Spleen (tissue), 11 donors: ENCODE results near the gene RFC4. TPM values are rescaled to one million over a fixed set of nuclear protein-coding genes. Genes with fewer than 3 reads are reported as not detected.
A peak's percentile ranks its signal among the peaks of the same experiment; 100 is the strongest.

ENCODE experiments used
- DNase-seq: peaks from one replicate; pipeline ENCODE4 v3.0.0-alpha.2; 2020
- H3K27ac ChIP-seq, 8 donors: fragments of 200-600 bp; sonication (generic) in 7 of 8; 1 replicate in 4 of 8; 2 replicates in 4 of 8; pipeline versions ENCODE4 v1.5.0 to v1.8.0; 2016 to 2021; ENCODE audit warnings: inconsistent platforms in 4 of 8, mild to moderate bottlenecking in 4 of 8, moderate library complexity in 1 of 8
- H3K27me3 ChIP-seq, 7 donors: fragments of 200-600 bp; sonication (generic) in 6 of 7; replicated peaks in 1 of 7; 1 replicate in 4 of 7; 2 replicates in 3 of 7; pipeline versions ENCODE4 v1.5.0 to v1.8.0; 2016 to 2021; ENCODE audit warnings: inconsistent platforms in 3 of 7, mild to moderate bottlenecking in 1 of 7
- H3K36me3 ChIP-seq, 6 donors: fragments of 200-600 bp; sonication (generic) in 5 of 6; 1 replicate in 4 of 6; 2 replicates in 2 of 6; pipeline versions ENCODE4 v1.5.0 to v1.8.0; 2016 to 2021; ENCODE audit warnings: inconsistent platforms in 2 of 6
- H3K4me1 ChIP-seq, 6 donors: fragments of 200-600 bp; sonication (generic) in 5 of 6; 1 replicate in 3 of 6; 2 replicates in 3 of 6; pipeline versions ENCODE4 v1.5.0 to v1.8.0; 2016 to 2021; ENCODE audit warnings: inconsistent platforms in 3 of 6
- H3K4me3 ChIP-seq, 8 donors: fragments of 200-600 bp; sonication (generic) in 7 of 8; 1 replicate in 4 of 8; 2 replicates in 4 of 8; pipeline versions ENCODE4 v1.5.0 to v1.8.0; 2016 to 2021; ENCODE audit warnings: inconsistent platforms in 4 of 8, mild to moderate bottlenecking in 4 of 8, moderate library complexity in 2 of 8
- H3K9me3 ChIP-seq, 8 donors: fragments of 200-600 bp; sonication (generic) in 7 of 8; 1 replicate in 4 of 8; 2 replicates in 4 of 8; pipeline versions ENCODE4 v1.5.0 to v1.8.0; 2016 to 2021; ENCODE audit warnings: inconsistent platforms in 4 of 8
- POLR2A ChIP-seq, 3 donors: fragments of 450-650 bp; IDR thresholded peaks; one replicate each; pipeline ENCODE4 v1.5.1; 2017; ENCODE audit warnings: antibody characterized with exemption in 3 of 3, mild to moderate bottlenecking in 1 of 3
- POLR2AphosphoS5 ChIP-seq, 3 donors: sonication (generic); formaldehyde crosslinking; IDR thresholded peaks; one replicate each; pipeline ENCODE4 v1.5.1; 2017; ENCODE audit warnings: antibody characterized with exemption in 3 of 3
- WGBS, 5 donors: extraction: QIAGEN DNeasy Blood & Tissue Kit in 3 of 5; methylation state at CpG; one replicate each; pipeline versions ENCODE4 v1.1.5 to v1.1.7; 2013 to 2018; 5-methylcytosine and 5-hydroxymethylcytosine counted together
- intact Hi-C: fragments of 100-400 bp; cut with DNase I; formaldehyde crosslinking; loops from one replicate; pipeline ENCODE4 v1.15.0; 2023; ENCODE audit warnings: low total_unique reads
- polyA plus RNA-seq, 3 donors: library from polyadenylated mRNA; stranded (reverse); fragments of 200-250 nt; gene quantifications; one replicate each; pipeline ENCODE4 v1.2.1, GENCODE V29; 2013
- total RNA-seq, 7 donors: library from RNA; depleted of rRNA in 3 of 7; stranded (reverse); fragments of >200 nt in 3 of 7; fragmentation: NEBNext Ultra II Directional in 4 of 7; extraction: Animal tissue kit (Norgen Biotek cat#: 25700) in 4 of 7; gene quantifications; one replicate each; pipeline versions ENCODE4 v1.1.0 to v1.2.1, GENCODE V29; 2016 to 2021
- TF ChIP-seq, protein P1 (sequence below), 11 experiments: fragments of 200-600 bp in 7 of 11; fragments of 450-650 bp in 4 of 11; sonication (generic) in 4 of 11; IDR thresholded peaks in 8 of 11; conservative IDR thresholded peaks in 3 of 11; 1 replicate in 7 of 11; 2 replicates in 4 of 11; pipeline versions ENCODE4 v1.4.0 to v1.8.0; 2016 to 2021; ENCODE audit warnings: antibody characterized with exemption in 11 of 11, inconsistent platforms in 4 of 11, mild to moderate bottlenecking in 1 of 11
- donor health status: healthy with polysubstance abuse.
- donor health status: DM: no; HTN: no; CAD: no; lungs with moderate emphysema.
- donor health status: DM: no; HTN: no; CAD: no.
- donor health status: Bipolar disorder and iron deficiency.
- donor health status: healthy.
- donor health status: DM: no; HTN: no; CAD: no.
- donor health status: DM: yes; HTN: yes; CAD: no.

The RFC4 gene
- total and polyA plus RNA-seq, 10 donors: 14.4 to 27.2 (median 18.4) TPM

- Histone ChIP-seq H3K36me3 (no peaks in the 10 kb centered on the region), H3K4me1 (peaks cover 10 to 28% (median 19%) of the 10 kb centered on the region in 6 donors), H3K27ac (no peak overlapping the region), H3K27me3 (peaks cover 0 to 37% (median 24%) of the 10 kb centered on the region in 7 donors), H3K9me3 (no peaks in the 10 kb centered on the region), H3K4me3 (no peak overlapping the region)
- no peak for DNase-seq
- intact Hi-C loops: loop anchor here (5.0 kb wide), 1 partner anchor 209 kb away; the partner anchor contains the start of gene AHSG
- TF ChIP-seq POLR2A (IDR thresholded peaks at IDR 0.05) (no peak), POLR2AphosphoS5 (IDR thresholded peaks at IDR 0.05) (no peak)
- TF ChIP-seq, protein P1, sequence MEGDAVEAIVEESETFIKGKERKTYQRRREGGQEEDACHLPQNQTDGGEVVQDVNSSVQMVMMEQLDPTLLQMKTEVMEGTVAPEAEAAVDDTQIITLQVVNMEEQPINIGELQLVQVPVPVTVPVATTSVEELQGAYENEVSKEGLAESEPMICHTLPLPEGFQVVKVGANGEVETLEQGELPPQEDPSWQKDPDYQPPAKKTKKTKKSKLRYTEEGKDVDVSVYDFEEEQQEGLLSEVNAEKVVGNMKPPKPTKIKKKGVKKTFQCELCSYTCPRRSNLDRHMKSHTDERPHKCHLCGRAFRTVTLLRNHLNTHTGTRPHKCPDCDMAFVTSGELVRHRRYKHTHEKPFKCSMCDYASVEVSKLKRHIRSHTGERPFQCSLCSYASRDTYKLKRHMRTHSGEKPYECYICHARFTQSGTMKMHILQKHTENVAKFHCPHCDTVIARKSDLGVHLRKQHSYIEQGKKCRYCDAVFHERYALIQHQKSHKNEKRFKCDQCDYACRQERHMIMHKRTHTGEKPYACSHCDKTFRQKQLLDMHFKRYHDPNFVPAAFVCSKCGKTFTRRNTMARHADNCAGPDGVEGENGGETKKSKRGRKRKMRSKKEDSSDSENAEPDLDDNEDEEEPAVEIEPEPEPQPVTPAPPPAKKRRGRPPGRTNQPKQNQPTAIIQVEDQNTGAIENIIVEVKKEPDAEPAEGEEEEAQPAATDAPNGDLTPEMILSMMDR (IDR thresholded peaks at IDR 0.05 in 8 of 11, conservative IDR thresholded peaks at IDR 0.05 in 3 of 11): peak in 9 of 11 experiments; percentile 40 to 69 (median 61)
- 53 to 62% (median 57%) methylated on average over 11 of the region's 11 CpGs for WGBS, 5 donors
Measured at GRCh38 chr3:186821429-186822387, 15.4 kb upstream of the RFC4 start.

DNA sequence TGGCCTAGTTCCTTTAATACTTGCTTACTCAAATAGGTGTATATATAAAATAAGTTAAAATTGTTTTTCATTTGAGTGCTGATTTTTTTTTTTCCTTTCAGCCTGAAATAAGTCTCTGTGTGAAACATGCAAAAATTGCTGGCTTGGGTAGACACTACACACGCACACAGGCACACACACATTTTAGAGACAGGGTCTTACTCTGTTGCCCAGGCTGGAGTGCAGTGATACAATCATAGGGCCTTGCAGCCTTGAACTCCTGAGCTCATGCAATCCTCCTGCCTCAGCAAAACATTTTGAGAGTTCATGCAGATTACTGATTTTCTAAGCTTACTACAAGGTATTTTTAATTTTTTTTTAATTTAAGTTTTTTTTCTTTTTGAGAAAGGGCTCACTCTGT lies 12.7 kb upstream of the RFC4 start:
- H3K27ac ChIP-seq: no peak overlapping the region
- TF ChIP-seq, protein P1 (IDR thresholded peaks at IDR 0.05 in 8 of 11, conservative IDR thresholded peaks at IDR 0.05 in 3 of 11): no peak
- TF ChIP-seq POLR2AphosphoS5 (IDR thresholded peaks at IDR 0.05) (no peak), POLR2A (IDR thresholded peaks at IDR 0.05) (no peak)
- H3K4me1 ChIP-seq: peaks cover 0 to 6% (median 0%) of the 10 kb centered on the region in 6 donors
- intact Hi-C loops: no loop called here
- 72 to 94% (median 86%) methylated on average over 1 of the region's 1 CpG for WGBS, 5 donors
- no peaks in the 10 kb centered on the region for H3K36me3 ChIP-seq
- H3K9me3 ChIP-seq: no peaks in the 10 kb centered on the region
- DNase-seq: no peak
- H3K27me3 ChIP-seq: peaks cover 0 to 9% (median 0%) of the 10 kb centered on the region in 7 donors
- no peak overlapping the region for H3K4me3 ChIP-seq

DNA sequence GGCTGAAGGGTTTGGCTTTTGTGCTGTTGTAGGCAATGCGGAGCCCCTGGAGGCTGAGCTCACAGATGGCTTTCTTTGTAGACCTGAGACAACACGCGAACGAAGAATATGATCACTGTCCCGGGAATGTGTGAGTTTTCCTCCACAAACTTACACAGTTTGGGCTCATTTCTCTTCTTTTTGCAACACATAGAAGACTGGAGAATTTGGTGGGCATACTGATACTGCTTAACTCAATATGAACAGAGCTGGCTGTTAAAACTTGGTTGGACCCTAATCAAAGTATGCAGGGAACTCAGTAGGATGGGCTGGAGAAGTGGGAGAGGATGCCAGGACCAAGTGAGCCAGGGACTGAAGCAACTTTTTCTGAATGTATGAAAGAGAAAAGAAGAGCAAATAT lies 12.2 kb upstream of the RFC4 start:
- Histone ChIP-seq H3K27ac (no peak overlapping the region), H3K4me1 (peaks cover 0 to 6% (median 0%) of the 10 kb centered on the region in 6 donors), H3K9me3 (no peaks in the 10 kb centered on the region), H3K27me3 (peaks cover 0 to 9% (median 0%) of the 10 kb centered on the region in 7 donors), H3K36me3 (no peaks in the 10 kb centered on the region), H3K4me3 (no peak overlapping the region)
- intact Hi-C loops: no loop called here
- no peak for DNase-seq
- WGBS, 5 donors: 94 to 98% (median 97%) methylated on average over 5 of the region's 5 CpGs
- TF ChIP-seq, protein P1 (IDR thresholded peaks at IDR 0.05 in 8 of 11, conservative IDR thresholded peaks at IDR 0.05 in 3 of 11): no peak
- TF ChIP-seq POLR2AphosphoS5 (IDR thresholded peaks at IDR 0.05) (no peak), POLR2A (IDR thresholded peaks at IDR 0.05) (no peak)

- Histone ChIP-seq H3K4me3 (no peak overlapping the region), H3K36me3 (no peaks in the 10 kb centered on the region), H3K4me1 (no peaks in the 10 kb centered on the region), H3K27ac (no peak overlapping the region), H3K27me3 (peaks cover 0 to 9% (median 0%) of the 10 kb centered on the region in 7 donors), H3K9me3 (no peaks in the 10 kb centered on the region)
- WGBS, 5 donors: 56 to 93% (median 80%) methylated on average over 1 of the region's 1 CpG
- intact Hi-C loops: no loop called here
- no peak for TF ChIP-seq POLR2A (IDR thresholded peaks at IDR 0.05)
- TF ChIP-seq, protein P1 (IDR thresholded peaks at IDR 0.05 in 8 of 11, conservative IDR thresholded peaks at IDR 0.05 in 3 of 11): no peak
- no peak for TF ChIP-seq POLR2AphosphoS5 (IDR thresholded peaks at IDR 0.05)
- DNase-seq: no peak
Measured at GRCh38 chr3:186815435-186815834, 9.2 kb upstream of the RFC4 start.
